PC-3 (cell line): ENCODE results near the gene ROR1. TPM values are rescaled to one million over a fixed set of nuclear protein-coding genes. Genes with fewer than 3 reads are reported as not detected.

ENCODE experiments used
- ATAC-seq: fragments of 200-7000 bp; cut with Tn5 transposase; 2 replicates; pipeline ENCODE4 v1.9.1; 2020; ENCODE audit warnings: mild to moderate bottlenecking, moderate library complexity
- BruUV-seq: library from RNA; stranded (reverse); fragments of 400-500 nt; replicated peaks from 2 replicates; lab custom pipeline; 2021; lab: Mats Ljungman, UMichigan
- CTCF ChIA-PET: fragments of 300-600 bp; sonication (Branson Sonifier 250); formaldehyde crosslinking; loops from one replicate; lab custom pipeline; 2022; ENCODE audit warnings: antibody characterized with exemption; lab: Charles Lee
- POLR2A ChIA-PET: fragments of 300-600 bp; sonication (Branson Sonifier 250); formaldehyde crosslinking; loops from one replicate; lab custom pipeline; 2022; ENCODE audit warnings: antibody characterized with exemption; ENCODE audit not compliant: unreplicated experiment; lab: Charles Lee
- DNase-seq: peaks from one replicate; pipeline ENCODE4 v3.0.0-alpha.2; 2015
- H2AFZ ChIP-seq: fragments of 300-600 bp; sonication (generic); 2 replicates; pipeline ENCODE4 v1.6.0; 2016; ENCODE audit warnings: antibody characterized with exemption, low read length
- H3F3A ChIP-seq: fragments of 300-600 bp; sonication (generic); one replicate; pipeline ENCODE4 v1.6.0; 2017; ENCODE audit warnings: antibody characterized with exemption, low read length, control low read depth, mild to moderate bottlenecking; ENCODE audit not compliant: unreplicated experiment
- H3K27ac ChIP-seq: fragments of 300-600 bp; sonication (generic); 2 replicates; pipeline ENCODE4 v1.5.1; 2016; ENCODE audit warnings: mild to moderate bottlenecking, low read length
- H3K27me3 ChIP-seq: fragments of 300-600 bp; sonication (generic); 2 replicates; pipeline ENCODE4 v1.6.1; 2016; ENCODE audit warnings: low read length, mixed read lengths
- H3K36me3 ChIP-seq: fragments of 300-600 bp; sonication (generic); 2 replicates; pipeline ENCODE4 v1.6.1; 2016; ENCODE audit warnings: low read depth, mixed run types, low read length, mixed read lengths
- H3K4me1 ChIP-seq: fragments of 300-600 bp; sonication (generic); 2 replicates; pipeline ENCODE4 v1.5.1; 2016; ENCODE audit warnings: low read length; ENCODE audit not compliant: insufficient read depth
- H3K4me2 ChIP-seq: fragments of 300-600 bp; sonication (generic); 2 replicates; pipeline ENCODE4 v1.6.0; 2016; ENCODE audit warnings: low read length
- H3K4me3 ChIP-seq: fragments of 300-600 bp; sonication (generic); 2 replicates; pipeline ENCODE4 v1.5.1; 2016; ENCODE audit warnings: mild to moderate bottlenecking, low read length, mixed read lengths
- H3K79me2 ChIP-seq: fragments of 300-600 bp; sonication (generic); 2 replicates; pipeline ENCODE4 v1.6.1; 2017; ENCODE audit warnings: low read length, mixed read lengths
- H3K9ac ChIP-seq: fragments of 300-600 bp; sonication (generic); 2 replicates; pipeline ENCODE4 v1.6.0; 2016; ENCODE audit warnings: mild to moderate bottlenecking, low read length
- H3K9me2 ChIP-seq: fragments of 300-600 bp; sonication (generic); replicated peaks from 2 replicates; pipeline ENCODE4 v1.6.1; 2016; ENCODE audit warnings: mixed run types, low read length, mixed read lengths
- H3K9me3 ChIP-seq: fragments of 300-600 bp; sonication (generic); 2 replicates; pipeline ENCODE4 v1.6.1; 2016; ENCODE audit warnings: low read length, mixed read lengths
- H4K20me1 ChIP-seq: fragments of 300-600 bp; sonication (generic); 2 replicates; pipeline ENCODE4 v1.6.1; 2016; ENCODE audit warnings: low read length, mixed read lengths
- EZH2 ChIP-seq: fragments of 300-600 bp; sonication (generic); IDR thresholded peaks from one replicate; pipeline ENCODE4 v1.6.1; 2017; ENCODE audit warnings: antibody characterized with exemption, mild to moderate bottlenecking, low read length; ENCODE audit not compliant: unreplicated experiment
- EZH2phosphoT487 ChIP-seq: fragments of 300-600 bp; sonication (generic); IDR thresholded peaks from 2 replicates; pipeline ENCODE4 v1.6.1; 2018; ENCODE audit warnings: mild to moderate bottlenecking, antibody characterized with exemption, low read length, borderline replicate concordance
- intact Hi-C: fragments of 100-400 bp; cut with micrococcal nuclease; formaldehyde crosslinking; loops from 2 replicates; pipeline ENCODE4 v1.9.0; 2023
- total RNA-seq: library from RNA; depleted of rRNA; stranded (reverse); fragments of >200 nt; gene quantifications from 2 replicates; pipeline ENCODE4 v1.2.3, GENCODE V29; 2014
- TF ChIP-seq, protein P1 (sequence below): fragments of 300-600 bp; sonication (generic); conservative IDR thresholded peaks from 2 replicates; pipeline ENCODE4 v1.5.1; 2017; ENCODE audit warnings: antibody characterized with exemption, low read depth, mild to moderate bottlenecking, low read length

ROR1 gene
- total RNA-seq, 1 experiment from 2014 or later: 16.5 TPM

- no peak overlapping the region for H3K27ac ChIP-seq
- no peak overlapping the region for H3K4me3 ChIP-seq
- H3F3A ChIP-seq: no peaks in the 10 kb centered on the region
- ChIA-PET CTCF (no interaction called here), POLR2A (no interaction called here)
- ATAC-seq: no peak
- H2AFZ ChIP-seq: no peak overlapping the region
- no peak overlapping the region for H3K9ac ChIP-seq
- H3K79me2 ChIP-seq: peaks cover 37% of the 10 kb centered on the region
- no peak for DNase-seq
- no peaks in the 10 kb centered on the region for H3K27me3 ChIP-seq
- H3K4me1 ChIP-seq: no peaks in the 10 kb centered on the region
- TF ChIP-seq, protein P1, sequence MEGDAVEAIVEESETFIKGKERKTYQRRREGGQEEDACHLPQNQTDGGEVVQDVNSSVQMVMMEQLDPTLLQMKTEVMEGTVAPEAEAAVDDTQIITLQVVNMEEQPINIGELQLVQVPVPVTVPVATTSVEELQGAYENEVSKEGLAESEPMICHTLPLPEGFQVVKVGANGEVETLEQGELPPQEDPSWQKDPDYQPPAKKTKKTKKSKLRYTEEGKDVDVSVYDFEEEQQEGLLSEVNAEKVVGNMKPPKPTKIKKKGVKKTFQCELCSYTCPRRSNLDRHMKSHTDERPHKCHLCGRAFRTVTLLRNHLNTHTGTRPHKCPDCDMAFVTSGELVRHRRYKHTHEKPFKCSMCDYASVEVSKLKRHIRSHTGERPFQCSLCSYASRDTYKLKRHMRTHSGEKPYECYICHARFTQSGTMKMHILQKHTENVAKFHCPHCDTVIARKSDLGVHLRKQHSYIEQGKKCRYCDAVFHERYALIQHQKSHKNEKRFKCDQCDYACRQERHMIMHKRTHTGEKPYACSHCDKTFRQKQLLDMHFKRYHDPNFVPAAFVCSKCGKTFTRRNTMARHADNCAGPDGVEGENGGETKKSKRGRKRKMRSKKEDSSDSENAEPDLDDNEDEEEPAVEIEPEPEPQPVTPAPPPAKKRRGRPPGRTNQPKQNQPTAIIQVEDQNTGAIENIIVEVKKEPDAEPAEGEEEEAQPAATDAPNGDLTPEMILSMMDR: no peak
- TF ChIP-seq EZH2 (no peak), EZH2phosphoT487 (no peak)
- no peaks in the 10 kb centered on the region for H3K36me3 ChIP-seq
- no peaks in the 10 kb centered on the region for H3K9me3 ChIP-seq
- intact Hi-C loops: no loop called here
- peaks cover 18% of the 10 kb centered on the region; the same call in 1 of the 2 replicates for H4K20me1 ChIP-seq
- no TSS peak for BruUV-seq
- no peak overlapping the region for H3K4me2 ChIP-seq
- H3K9me2 ChIP-seq: no peaks in the 10 kb centered on the region
These were observed 24.5 kb downstream of the ROR1 start for GRCh38 chr1:63798284-63798683.

DNA sequence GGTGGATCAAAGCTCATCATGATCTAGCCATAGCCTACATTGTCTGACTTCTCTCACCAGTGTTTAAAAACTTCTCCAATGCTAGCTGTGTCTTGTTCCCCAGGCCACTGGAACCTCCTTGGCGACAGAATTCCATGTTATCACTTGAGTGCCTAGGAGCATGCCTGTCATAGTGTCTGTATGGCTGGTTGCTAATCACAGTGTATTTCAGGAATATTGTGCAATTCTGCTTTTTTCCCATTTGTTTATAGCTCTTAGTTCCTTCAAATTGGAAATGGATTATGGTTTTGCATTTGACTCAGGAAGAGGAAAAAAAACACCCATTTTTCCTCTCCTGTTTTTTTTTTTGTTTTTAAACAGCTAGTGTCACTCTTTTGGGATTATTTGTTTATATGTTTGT, 25.5 kb downstream of the ROR1 start:
- Histone ChIP-seq H4K20me1 (peaks cover 18% of the 10 kb centered on the region; the same call in 1 of the 2 replicates), H3K4me1 (no peaks in the 10 kb centered on the region), H3F3A (no peaks in the 10 kb centered on the region), H3K27me3 (no peaks in the 10 kb centered on the region), H2AFZ (no peak overlapping the region), H3K9me2 (no peaks in the 10 kb centered on the region), H3K4me2 (no peak overlapping the region), H3K9ac (no peak overlapping the region), H3K79me2 (peaks cover 37% of the 10 kb centered on the region), H3K9me3 (no peaks in the 10 kb centered on the region), H3K36me3 (no peaks in the 10 kb centered on the region), H3K27ac (no peak overlapping the region), H3K4me3 (no peak overlapping the region)
- no peak for DNase-seq
- ChIA-PET CTCF (interaction anchor here (1.2 kb wide), 1 partner anchor 107 kb away, joined by 7 read pairs; no protein-coding TSS in a partner anchor), POLR2A (no interaction called here)
- BruUV-seq: no TSS peak
- ATAC-seq: no peak
- TF ChIP-seq EZH2 (no peak), EZH2phosphoT487 (no peak)
- TF ChIP-seq, protein P1: no peak
- intact Hi-C loops: no loop called here

GRCh38 chr1:63799820-63800219, 26.0 kb downstream of the ROR1 start:
- TF ChIP-seq, protein P1: no peak
- TF ChIP-seq EZH2phosphoT487 (no peak), EZH2 (no peak)
- no TSS peak for BruUV-seq
- Histone ChIP-seq H3K36me3 (no peaks in the 10 kb centered on the region), H3K4me3 (no peak overlapping the region), H3K79me2 (peaks cover 37% of the 10 kb centered on the region), H3F3A (no peaks in the 10 kb centered on the region), H3K9ac (no peak overlapping the region), H3K4me2 (no peak overlapping the region), H3K27me3 (no peaks in the 10 kb centered on the region), H2AFZ (no peak overlapping the region), H3K4me1 (no peaks in the 10 kb centered on the region), H3K9me2 (no peaks in the 10 kb centered on the region), H3K27ac (no peak overlapping the region), H4K20me1 (peaks cover 18% of the 10 kb centered on the region; the same call in 1 of the 2 replicates), H3K9me3 (no peaks in the 10 kb centered on the region)
- ATAC-seq: peak; percentile 27; the same call in 1 of the 2 replicates
- intact Hi-C loops: no loop called here
- ChIA-PET CTCF (interaction anchor here (1.2 kb wide), 1 partner anchor 108 kb away, joined by 7 read pairs; no protein-coding TSS in a partner anchor), POLR2A (no interaction called here)
- no peak for DNase-seq
